ES-I3 (cell line): Measurements from ENCODE around the gene TNFSF15.

Experiments
- H3K36me3 ChIP-seq: 2 replicates; pipeline ENCODE4 v1.6.1; 2013; ENCODE audit warnings: mild to moderate bottlenecking, low read length, control low read depth, moderate library complexity; ENCODE audit not compliant: insufficient read depth
- H3K4me1 ChIP-seq: 2 replicates; pipeline ENCODE4 v1.6.1; 2013; ENCODE audit warnings: mild to moderate bottlenecking, control low read depth, low read length; ENCODE audit not compliant: insufficient read depth
- H3K9ac ChIP-seq: 2 replicates; pipeline ENCODE4 v1.6.1; 2013; ENCODE audit warnings: low read depth, mild to moderate bottlenecking, low read length, moderate library complexity
- H3K9me3 ChIP-seq: 2 replicates; pipeline ENCODE4 v1.6.1; 2013; ENCODE audit warnings: mild to moderate bottlenecking, low read length, moderate library complexity; ENCODE audit not compliant: control insufficient read depth, insufficient read depth

The TNFSF15 gene

DNA sequence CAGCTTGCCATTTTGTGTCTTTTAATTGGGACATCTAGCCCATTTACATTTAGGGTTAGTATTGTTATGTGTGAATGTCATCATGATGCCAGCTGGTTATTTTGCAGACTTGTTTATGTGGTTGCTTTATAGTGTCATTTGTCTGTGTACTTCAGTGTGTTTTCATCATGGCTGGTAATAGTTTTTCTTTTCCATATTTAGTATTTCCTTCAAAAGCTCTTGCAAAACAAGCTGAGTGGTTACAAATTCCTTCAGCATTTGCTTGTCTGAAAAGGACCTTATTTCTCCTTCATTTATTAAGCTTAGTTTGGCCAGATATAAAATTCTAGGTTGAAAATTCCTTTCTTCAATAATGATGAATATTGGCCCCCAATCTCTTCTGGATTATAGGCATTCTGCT lies 28.5 kb upstream of the TNFSF15 start:
- Histone ChIP-seq H3K4me1 (no peaks in the 10 kb centered on the region), H3K9ac (no peak overlapping the region), H3K9me3 (no peaks in the 10 kb centered on the region), H3K36me3 (no peaks in the 10 kb centered on the region)

DNA sequence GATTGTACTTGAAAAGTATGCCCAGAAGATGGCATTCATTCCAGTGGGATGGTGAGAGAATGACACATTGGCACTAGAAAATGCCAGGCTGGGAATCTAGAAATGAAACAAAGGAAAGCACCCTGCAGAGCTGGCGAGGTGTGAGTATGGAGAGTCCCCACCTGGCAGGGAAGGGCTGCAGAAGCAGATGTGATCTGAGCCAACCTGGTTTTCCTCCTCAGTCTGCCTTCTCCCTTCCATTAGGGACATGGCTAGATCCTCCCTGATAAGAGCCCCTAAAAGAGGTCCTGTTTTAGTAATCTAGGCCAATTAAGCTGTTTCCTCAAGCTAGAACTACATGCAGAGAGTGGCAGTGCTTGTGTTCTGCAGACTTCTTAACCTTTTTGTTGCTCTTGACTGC lies 24.7 kb upstream of the TNFSF15 start:
- Histone ChIP-seq H3K9ac (no peak overlapping the region), H3K9me3 (no peaks in the 10 kb centered on the region), H3K36me3 (no peaks in the 10 kb centered on the region), H3K4me1 (no peaks in the 10 kb centered on the region)

DNA sequence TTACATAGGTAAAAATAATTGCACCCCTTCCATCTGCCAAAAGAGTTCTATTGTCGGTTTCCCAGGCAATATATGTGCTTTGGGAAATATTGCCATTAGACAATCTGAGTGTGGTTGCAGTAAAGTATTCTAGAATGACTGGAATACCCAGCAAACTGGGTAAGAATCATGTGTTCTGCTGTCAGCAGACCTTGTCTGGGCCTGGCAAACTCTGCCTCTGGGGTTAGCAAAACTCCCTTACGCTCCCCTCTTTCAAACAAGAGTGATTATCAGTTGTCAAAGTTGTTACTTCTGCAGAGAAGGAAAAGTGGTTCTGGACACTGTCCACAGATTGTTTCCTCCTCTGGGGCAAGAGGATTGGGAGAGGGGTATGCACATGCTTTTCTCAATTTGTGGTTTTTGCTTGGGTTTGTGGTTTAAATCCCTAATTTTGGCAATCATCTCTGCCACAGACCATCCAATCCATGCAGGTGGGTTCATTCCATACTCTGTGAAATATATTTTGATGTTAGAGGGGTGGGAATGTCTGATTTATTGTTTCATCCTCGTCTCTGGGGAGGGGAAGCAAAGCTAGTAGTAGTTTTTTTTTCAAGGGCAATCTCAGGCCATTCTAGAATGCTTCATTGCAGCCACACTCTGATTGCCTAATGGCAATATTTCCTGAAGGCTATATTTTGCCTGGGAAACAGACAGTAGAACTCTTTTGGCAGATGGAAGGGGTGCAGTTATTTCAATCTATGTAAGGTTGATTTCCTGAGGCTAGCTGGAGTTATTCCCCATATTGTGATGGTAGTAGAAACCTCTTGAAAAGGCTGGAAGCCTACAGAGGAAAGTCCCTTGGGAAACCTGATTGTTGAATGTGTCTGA lies 24.0 kb upstream of the TNFSF15 start:
- no peaks in the 10 kb centered on the region for H3K9me3 ChIP-seq

DNA sequence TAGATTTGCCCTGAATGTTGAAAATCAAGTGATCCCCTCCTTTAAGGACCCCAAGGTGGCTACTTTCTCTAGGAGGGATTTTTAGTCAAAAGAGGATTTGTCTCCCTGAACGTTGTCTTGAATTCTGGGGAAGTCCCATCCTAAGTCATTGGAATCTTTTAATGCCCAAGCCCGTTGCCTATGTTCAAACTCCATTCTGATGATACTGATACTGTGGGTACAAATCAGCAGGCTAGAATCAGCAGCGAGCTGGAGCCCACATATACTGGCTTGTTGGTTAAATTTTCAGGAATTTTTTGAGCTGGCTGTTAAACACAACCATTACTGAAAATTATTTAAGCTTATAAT lies 22.4 kb upstream of the TNFSF15 start:
- Histone ChIP-seq H3K36me3 (no peaks in the 10 kb centered on the region), H3K9me3 (no peaks in the 10 kb centered on the region), H3K4me1 (no peaks in the 10 kb centered on the region), H3K9ac (no peak overlapping the region)

More for the DNA sequence above, 24.0 kb upstream of the TNFSF15 start:
- H3K9ac ChIP-seq = no peak overlapping the region
- H3K36me3 ChIP-seq = no peaks in the 10 kb centered on the region
- no peaks in the 10 kb centered on the region for H3K4me1 ChIP-seq

DNA sequence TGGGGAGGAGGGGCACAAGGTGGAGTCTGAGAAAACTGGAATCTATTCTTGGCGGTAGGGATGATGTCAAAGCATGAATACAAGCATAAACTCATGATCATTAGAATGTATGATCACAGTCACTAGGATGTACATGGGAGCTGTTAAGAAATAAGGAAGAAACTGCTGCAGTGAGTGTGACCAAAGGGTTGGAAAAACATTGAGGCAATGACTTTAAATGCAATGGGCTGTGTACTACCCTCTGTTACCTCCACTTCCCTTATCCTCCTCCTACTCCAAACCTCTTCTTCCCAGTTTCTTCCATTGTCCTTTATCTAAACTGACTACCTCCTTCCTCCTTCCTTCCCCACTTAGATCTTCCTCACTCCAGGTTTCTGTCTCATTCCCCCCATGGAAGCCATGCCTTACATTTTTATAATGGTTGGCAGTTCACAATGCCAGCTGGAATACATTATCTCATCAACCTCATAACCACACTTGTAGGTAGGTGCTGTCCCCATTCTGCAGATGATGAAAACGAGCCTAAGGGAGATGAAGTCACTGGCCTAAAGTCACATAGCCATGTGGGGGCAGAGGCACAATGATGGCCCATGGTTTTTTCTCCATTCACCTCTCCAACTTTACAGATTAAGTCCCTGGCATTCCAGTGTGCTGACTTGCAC lies 21.9 kb upstream of the TNFSF15 start:
- H3K9ac ChIP-seq = no peak overlapping the region
- no peaks in the 10 kb centered on the region for H3K36me3 ChIP-seq
- no peaks in the 10 kb centered on the region for H3K9me3 ChIP-seq
- H3K4me1 ChIP-seq = no peaks in the 10 kb centered on the region

DNA sequence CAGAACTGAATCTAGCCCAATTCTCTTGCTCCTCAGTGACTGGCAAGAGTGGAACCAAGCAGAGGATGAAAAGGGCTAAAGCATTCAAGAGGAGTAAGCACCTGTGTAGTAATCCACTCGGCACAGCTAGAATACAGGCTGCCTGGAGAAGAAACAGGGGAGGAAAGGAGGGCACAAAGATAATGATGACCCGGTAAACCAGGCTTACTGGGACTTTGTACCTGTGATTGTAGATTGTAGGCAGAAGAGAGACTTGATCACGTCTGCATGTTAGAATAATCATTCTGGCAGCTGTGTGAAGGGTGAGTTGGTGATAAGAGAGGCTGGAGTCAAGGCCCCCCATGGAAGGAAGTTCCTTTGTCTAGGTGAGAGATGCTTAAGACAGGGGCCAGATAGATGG lies 20.6 kb upstream of the TNFSF15 start:
- H3K9me3 ChIP-seq = no peaks in the 10 kb centered on the region
- no peak overlapping the region for H3K9ac ChIP-seq
- H3K4me1 ChIP-seq = no peaks in the 10 kb centered on the region
- H3K36me3 ChIP-seq = no peaks in the 10 kb centered on the region

DNA sequence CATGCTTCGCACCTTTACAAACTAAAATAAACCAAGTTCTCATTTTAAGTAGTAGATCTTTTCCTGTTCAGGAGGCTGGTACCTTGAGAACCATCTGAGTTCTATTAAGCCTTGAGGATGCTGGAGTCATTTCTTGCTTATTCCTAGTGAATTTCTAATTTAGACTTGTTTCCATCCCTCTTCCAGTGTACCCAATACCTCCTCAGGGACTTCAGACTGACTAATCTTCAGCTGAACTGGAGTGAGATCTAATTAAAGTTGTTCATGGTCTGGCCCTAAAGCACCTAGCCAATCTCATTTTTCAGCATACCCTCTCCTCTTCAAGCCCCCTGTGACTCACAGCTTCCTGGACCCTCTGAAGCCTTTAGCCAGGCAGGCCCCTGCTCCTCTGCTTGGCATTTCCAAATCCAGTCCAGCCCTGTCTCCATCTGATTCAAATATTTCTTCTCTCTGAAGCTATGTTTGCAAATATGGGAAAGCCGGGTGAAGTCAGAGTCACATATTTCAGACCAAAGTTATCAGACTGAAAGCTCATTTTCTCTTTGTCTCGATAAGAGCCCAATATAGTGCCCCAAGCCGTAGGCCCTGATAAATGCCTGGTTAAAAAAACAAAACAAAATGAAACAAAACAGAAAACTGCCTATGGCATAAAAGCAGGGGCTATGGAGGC lies 19.4 kb upstream of the TNFSF15 start:
- Histone ChIP-seq H3K9me3 (no peaks in the 10 kb centered on the region), H3K9ac (no peak overlapping the region), H3K36me3 (no peaks in the 10 kb centered on the region)

DNA sequence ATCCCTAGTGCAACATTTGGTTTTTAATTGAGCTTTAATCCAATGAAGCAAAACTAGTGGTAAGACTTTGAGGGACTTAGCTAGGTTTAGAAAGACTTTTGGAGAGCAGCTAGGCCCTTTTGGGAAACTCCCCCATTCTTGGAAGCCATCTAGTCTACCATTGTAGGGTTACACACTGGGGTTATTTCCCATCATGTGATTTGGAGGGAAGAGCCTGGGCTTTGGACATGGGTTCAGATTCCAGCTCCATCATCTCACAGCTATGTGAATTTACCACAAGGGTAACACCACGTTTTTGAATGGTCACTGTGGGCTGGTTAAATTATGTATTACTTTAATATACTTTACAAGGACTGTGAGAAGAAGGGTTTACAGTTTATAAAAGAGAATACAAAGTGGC lies 18.3 kb upstream of the TNFSF15 start:
- no peaks in the 10 kb centered on the region for H3K4me1 ChIP-seq

More for the DNA sequence above, 19.4 kb upstream of the TNFSF15 start:
- no peaks in the 10 kb centered on the region for H3K4me1 ChIP-seq

DNA sequence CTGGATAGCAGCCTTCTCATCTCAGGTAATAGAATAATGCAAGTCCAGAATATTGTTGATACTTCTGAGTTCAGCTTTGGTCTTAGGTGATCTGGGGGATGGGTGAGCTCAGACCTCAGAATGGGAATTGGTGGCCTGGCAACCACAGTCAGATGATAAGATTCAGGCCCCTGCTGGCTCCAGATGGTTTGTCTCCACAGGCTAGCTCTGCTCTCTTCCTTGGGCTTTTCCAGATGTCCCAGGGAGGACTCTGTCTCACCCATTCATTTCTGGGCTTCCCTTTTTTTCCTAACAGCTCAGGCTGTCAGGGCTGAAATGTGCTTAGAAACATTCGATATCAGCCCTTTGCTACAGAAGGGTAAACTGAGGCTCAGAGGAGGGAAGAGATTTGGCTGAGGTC lies 17.6 kb upstream of the TNFSF15 start:
- Histone ChIP-seq H3K4me1 (no peaks in the 10 kb centered on the region), H3K36me3 (no peaks in the 10 kb centered on the region), H3K9ac (no peak overlapping the region), H3K9me3 (no peaks in the 10 kb centered on the region)

More for the DNA sequence above, 18.3 kb upstream of the TNFSF15 start:
- H3K36me3 ChIP-seq = no peaks in the 10 kb centered on the region
- no peaks in the 10 kb centered on the region for H3K9me3 ChIP-seq
- H3K9ac ChIP-seq = no peak overlapping the region

DNA sequence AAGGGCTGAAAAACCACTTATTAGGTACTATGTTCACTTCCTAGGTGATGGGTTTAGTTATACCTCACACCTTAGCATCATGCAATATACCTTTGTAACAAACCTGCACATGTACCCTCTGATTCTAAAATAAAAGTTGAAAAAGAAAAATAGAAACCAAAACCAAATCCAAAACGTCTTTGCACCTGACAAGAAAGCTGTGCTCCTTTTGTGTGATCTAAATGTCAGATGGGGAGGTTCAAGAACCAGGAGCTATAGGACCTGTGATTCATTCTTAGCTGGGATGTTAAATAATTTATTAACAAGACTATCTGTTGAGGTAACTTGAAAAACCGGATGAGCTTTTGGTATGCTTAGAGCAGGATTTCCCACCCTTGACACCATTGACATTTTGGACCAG lies 16.9 kb upstream of the TNFSF15 start:
- Histone ChIP-seq H3K4me1 (no peaks in the 10 kb centered on the region), H3K36me3 (no peaks in the 10 kb centered on the region), H3K9ac (no peak overlapping the region), H3K9me3 (no peaks in the 10 kb centered on the region)

DNA sequence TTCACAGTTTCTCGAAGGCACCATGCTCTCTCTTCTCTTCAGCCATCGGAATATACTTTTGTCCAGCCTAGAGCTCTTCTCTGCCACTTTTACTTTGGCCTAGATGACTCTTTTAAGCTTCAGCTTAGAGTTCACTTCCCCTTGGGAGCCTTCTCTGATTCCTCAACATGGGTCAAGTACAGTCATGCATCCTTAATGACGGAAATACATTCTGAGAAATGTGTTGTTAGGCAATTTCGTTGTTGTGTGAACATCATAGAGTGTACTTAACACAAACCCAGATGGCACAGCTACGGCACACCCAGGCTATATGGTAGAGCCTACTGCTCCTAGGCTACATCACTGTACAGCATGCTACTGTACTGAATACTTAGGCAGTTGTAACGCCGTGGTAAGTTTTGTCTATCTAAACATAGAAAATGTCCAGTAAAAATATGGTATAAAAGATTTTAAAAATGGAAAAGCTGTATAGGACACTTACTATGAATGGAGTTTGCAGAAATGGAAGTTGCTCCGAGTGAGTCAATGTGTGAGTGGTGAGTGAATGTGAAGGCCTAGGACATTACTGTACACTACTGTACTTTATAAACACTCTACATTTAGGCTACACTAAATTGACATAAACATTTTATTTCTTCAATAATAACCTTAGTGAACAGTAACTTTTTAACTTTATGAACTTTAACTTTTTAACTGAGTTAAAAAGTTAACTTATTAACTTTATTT lies 15.1 kb upstream of the TNFSF15 start:
- H3K9me3 ChIP-seq = no peaks in the 10 kb centered on the region
- H3K4me1 ChIP-seq = no peaks in the 10 kb centered on the region
- H3K9ac ChIP-seq = no peak overlapping the region
- H3K36me3 ChIP-seq = no peaks in the 10 kb centered on the region

DNA sequence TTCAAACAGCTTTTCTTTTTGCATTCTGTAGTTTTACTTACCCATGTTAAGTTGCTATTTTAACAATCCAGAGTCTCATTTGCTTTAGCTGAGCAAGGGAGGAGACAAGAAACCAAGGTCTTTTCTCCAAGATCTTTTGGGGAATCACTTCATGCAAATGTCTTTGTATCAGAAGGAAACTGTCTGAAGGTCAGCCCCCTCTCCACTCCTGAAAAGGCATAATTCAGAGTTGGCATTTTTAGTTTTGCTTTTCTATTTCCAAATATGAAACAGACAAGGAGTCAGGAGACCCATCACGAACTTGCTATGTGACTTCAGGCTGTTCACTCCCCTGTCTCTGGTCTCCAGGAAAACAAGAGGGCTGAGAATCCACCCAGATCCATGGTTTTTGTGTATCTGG lies 12.3 kb upstream of the TNFSF15 start:
- no peak overlapping the region for H3K9ac ChIP-seq
- no peaks in the 10 kb centered on the region for H3K36me3 ChIP-seq
- no peaks in the 10 kb centered on the region for H3K4me1 ChIP-seq
- no peaks in the 10 kb centered on the region for H3K9me3 ChIP-seq

DNA sequence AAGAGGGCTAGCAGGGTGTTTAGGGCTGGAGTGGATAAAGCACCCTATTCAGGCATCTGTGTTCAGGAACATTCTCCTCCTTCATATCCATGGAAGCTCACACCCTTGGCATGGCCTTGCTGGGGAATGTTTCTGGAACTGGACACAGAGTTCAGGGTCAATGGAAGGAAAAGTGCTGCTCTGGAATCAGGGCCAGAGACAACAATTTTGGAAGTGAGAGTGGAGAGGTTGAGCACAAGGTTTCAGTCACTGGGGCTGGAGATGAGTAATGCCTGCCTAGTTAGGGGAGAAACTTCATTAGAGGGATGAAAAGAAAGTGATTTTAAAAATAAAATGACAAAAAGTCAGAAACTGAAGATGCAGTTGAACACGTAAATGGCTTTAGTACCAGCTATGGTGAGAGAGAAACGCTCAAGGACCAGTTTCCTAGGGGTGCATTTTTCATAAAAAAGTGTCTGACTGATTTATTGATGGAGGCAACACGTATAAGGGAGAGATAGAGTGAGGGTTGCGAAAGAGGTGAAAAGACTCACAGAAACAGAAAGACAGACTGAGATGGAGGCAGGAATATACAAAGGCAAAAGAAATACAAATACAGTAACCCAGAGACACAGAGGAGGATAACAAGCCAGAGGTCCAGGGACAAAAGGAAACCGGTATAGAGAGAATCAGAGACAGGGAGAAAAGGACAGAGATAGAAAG lies 8.0 kb upstream of the TNFSF15 start:
- H3K36me3 ChIP-seq = no peaks in the 10 kb centered on the region
- H3K4me1 ChIP-seq = no peaks in the 10 kb centered on the region
- no peaks in the 10 kb centered on the region for H3K9me3 ChIP-seq
- no peak overlapping the region for H3K9ac ChIP-seq
